H1 (cell line): ENCODE measurements around the gene TP53I11. TPM values are rescaled to one million over a fixed set of nuclear protein-coding genes. Genes with fewer than 3 reads are reported as not detected.

Source experiments
- CBX5 ChIP-seq: fragments of 300-800, 300-1000 bp; sonication (generic); IDR thresholded peaks from 2 replicates; pipeline ENCODE4 v1.7.1; 2016; ENCODE audit warnings: antibody characterized with exemption, low read length, low read depth
- CEBPB ChIP-seq: IDR thresholded peaks from 2 replicates; pipeline ENCODE4 v1.6.1; 2012; ENCODE audit warnings: low read depth, low read length
- CTCF ChIP-seq, 3 experiments: IDR thresholded peaks; 1 replicate in 2 of 3; 2 replicates in 1 of 3; pipeline versions ENCODE4 v1.5.1 to v1.6.1; 2011; ENCODE audit warnings: low read length in 3 of 3, mild to moderate bottlenecking in 3 of 3, inconsistent platforms in 2 of 3, low read depth in 1 of 3, moderate library complexity in 1 of 3; ENCODE audit not compliant: insufficient read depth in 1 of 3; ENCODE audit errors: control extremely low read depth in 1 of 3
- EGR1 ChIP-seq: IDR thresholded peaks from 2 replicates; pipeline ENCODE4 v1.6.1; 2011; ENCODE audit warnings: low read depth, low read length, borderline replicate concordance
- RAD21 ChIP-seq, 2 experiments: IDR thresholded peaks in 1 of 2; conservative IDR thresholded peaks in 1 of 2; 2 replicates each; pipeline ENCODE4 v1.6.1; 2011; ENCODE audit warnings: low read depth in 2 of 2, low read length in 2 of 2, improper control_type of control experiment in 1 of 2, inconsistent platforms in 1 of 2, mild to moderate bottlenecking in 1 of 2, moderate library complexity in 1 of 2
- TAF1 ChIP-seq: IDR thresholded peaks from 2 replicates; pipeline ENCODE4 v1.6.1; 2011; ENCODE audit warnings: mild to moderate bottlenecking, low read depth, low read length
- polyA plus RNA-seq, 7 experiments: library from polyadenylated mRNA; depleted of rRNA in 3 of 7; stranded (reverse) in 5 of 7; unstranded in 2 of 7; fragments of >200 nt in 5 of 7; fragments of 200-250 nt in 2 of 7; gene quantifications; 1 replicate in 5 of 7; 2 replicates in 1 of 7; 4 replicates in 1 of 7; pipeline versions ENCODE4 v1.2.1 to v1.2.3, GENCODE V29; 2011 to 2013; ENCODE audit warnings: missing spikeins in 2 of 7, mixed read lengths in 2 of 7
- total RNA-seq: library from RNA; stranded (reverse); fragmentation: NEBNext Ultra II Directional; extraction: Animal tissue kit (Norgen Biotek cat#: 25700); gene quantifications from 2 replicates; pipeline ENCODE4 v1.2.1, GENCODE V29; 2021
- TF ChIP-seq, protein P1 (sequence below): fragments of 300-600 bp; sonication (generic); IDR thresholded peaks from 2 replicates; pipeline ENCODE4 v1.7.1; 2012; ENCODE audit warnings: low read length, moderate library complexity, mild to moderate bottlenecking, inconsistent platforms; ENCODE audit not compliant: insufficient replicate concordance

Gene TP53I11
- total and polyA plus RNA-seq, 2 of the 8 experiments (the other 6 are each of a cell fraction or from before 2014, with no cell fraction given) = 34.0 to 46.3 TPM

DNA sequence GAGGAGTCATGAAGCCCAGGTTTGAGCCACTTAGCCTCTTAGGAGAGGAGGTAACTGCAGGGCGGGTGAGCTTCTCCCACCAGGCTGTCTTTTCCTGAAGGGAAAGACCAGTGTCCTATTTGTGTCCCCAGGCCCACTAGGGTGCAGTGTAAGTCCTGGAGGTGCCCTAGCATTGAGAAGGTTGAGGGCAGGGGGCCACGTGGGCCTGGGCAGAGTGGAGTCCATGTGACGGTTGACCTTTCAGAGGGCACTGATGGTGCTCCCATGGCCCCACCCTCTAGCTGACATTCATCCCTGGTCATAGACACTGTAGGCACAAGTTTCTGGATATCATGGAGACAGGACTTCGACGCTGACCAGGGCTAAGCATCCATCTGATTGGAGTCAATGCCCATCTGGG, 44.1 kb upstream of the TP53I11 start (continued):
- TF ChIP-seq, protein P1, sequence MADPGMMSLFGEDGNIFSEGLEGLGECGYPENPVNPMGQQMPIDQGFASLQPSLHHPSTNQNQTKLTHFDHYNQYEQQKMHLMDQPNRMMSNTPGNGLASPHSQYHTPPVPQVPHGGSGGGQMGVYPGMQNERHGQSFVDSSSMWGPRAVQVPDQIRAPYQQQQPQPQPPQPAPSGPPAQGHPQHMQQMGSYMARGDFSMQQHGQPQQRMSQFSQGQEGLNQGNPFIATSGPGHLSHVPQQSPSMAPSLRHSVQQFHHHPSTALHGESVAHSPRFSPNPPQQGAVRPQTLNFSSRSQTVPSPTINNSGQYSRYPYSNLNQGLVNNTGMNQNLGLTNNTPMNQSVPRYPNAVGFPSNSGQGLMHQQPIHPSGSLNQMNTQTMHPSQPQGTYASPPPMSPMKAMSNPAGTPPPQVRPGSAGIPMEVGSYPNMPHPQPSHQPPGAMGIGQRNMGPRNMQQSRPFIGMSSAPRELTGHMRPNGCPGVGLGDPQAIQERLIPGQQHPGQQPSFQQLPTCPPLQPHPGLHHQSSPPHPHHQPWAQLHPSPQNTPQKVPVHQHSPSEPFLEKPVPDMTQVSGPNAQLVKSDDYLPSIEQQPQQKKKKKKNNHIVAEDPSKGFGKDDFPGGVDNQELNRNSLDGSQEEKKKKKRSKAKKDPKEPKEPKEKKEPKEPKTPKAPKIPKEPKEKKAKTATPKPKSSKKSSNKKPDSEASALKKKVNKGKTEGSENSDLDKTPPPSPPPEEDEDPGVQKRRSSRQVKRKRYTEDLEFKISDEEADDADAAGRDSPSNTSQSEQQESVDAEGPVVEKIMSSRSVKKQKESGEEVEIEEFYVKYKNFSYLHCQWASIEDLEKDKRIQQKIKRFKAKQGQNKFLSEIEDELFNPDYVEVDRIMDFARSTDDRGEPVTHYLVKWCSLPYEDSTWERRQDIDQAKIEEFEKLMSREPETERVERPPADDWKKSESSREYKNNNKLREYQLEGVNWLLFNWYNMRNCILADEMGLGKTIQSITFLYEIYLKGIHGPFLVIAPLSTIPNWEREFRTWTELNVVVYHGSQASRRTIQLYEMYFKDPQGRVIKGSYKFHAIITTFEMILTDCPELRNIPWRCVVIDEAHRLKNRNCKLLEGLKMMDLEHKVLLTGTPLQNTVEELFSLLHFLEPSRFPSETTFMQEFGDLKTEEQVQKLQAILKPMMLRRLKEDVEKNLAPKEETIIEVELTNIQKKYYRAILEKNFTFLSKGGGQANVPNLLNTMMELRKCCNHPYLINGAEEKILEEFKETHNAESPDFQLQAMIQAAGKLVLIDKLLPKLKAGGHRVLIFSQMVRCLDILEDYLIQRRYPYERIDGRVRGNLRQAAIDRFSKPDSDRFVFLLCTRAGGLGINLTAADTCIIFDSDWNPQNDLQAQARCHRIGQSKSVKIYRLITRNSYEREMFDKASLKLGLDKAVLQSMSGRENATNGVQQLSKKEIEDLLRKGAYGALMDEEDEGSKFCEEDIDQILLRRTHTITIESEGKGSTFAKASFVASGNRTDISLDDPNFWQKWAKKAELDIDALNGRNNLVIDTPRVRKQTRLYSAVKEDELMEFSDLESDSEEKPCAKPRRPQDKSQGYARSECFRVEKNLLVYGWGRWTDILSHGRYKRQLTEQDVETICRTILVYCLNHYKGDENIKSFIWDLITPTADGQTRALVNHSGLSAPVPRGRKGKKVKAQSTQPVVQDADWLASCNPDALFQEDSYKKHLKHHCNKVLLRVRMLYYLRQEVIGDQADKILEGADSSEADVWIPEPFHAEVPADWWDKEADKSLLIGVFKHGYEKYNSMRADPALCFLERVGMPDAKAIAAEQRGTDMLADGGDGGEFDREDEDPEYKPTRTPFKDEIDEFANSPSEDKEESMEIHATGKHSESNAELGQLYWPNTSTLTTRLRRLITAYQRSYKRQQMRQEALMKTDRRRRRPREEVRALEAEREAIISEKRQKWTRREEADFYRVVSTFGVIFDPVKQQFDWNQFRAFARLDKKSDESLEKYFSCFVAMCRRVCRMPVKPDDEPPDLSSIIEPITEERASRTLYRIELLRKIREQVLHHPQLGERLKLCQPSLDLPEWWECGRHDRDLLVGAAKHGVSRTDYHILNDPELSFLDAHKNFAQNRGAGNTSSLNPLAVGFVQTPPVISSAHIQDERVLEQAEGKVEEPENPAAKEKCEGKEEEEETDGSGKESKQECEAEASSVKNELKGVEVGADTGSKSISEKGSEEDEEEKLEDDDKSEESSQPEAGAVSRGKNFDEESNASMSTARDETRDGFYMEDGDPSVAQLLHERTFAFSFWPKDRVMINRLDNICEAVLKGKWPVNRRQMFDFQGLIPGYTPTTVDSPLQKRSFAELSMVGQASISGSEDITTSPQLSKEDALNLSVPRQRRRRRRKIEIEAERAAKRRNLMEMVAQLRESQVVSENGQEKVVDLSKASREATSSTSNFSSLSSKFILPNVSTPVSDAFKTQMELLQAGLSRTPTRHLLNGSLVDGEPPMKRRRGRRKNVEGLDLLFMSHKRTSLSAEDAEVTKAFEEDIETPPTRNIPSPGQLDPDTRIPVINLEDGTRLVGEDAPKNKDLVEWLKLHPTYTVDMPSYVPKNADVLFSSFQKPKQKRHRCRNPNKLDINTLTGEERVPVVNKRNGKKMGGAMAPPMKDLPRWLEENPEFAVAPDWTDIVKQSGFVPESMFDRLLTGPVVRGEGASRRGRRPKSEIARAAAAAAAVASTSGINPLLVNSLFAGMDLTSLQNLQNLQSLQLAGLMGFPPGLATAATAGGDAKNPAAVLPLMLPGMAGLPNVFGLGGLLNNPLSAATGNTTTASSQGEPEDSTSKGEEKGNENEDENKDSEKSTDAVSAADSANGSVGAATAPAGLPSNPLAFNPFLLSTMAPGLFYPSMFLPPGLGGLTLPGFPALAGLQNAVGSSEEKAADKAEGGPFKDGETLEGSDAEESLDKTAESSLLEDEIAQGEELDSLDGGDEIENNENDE = no peak
- TF ChIP-seq EGR1 (no peak), RAD21 (IDR thresholded peaks at IDR 0.05 in 1 of 2, conservative IDR thresholded peaks at IDR 0.05 in 1 of 2; ENCODE audit: low read depth in 2 of 2, low read length in 2 of 2) (peak; percentile 28 to 43; a peak in 3 of 4 replicates), CBX5 (no peak), CTCF (IDR thresholded peaks at IDR 0.05; ENCODE audit: control extremely low read depth in 1 of 3, insufficient read depth in 1 of 3, low read depth in 1 of 3, low read length in 3 of 3) (peak; percentile 14 to 31 (median 22); a peak in 3 of 4 replicates), TAF1 (no peak), CEBPB (no peak)
